Measurements from ENCODE around the gene SLC39A11.
"Not testable (repeated sequence)": the region's sequence is repeated elsewhere in the genome, so short reads cannot be mapped to it uniquely, and the experiment has no call there.

The SLC39A11 gene

DNA sequence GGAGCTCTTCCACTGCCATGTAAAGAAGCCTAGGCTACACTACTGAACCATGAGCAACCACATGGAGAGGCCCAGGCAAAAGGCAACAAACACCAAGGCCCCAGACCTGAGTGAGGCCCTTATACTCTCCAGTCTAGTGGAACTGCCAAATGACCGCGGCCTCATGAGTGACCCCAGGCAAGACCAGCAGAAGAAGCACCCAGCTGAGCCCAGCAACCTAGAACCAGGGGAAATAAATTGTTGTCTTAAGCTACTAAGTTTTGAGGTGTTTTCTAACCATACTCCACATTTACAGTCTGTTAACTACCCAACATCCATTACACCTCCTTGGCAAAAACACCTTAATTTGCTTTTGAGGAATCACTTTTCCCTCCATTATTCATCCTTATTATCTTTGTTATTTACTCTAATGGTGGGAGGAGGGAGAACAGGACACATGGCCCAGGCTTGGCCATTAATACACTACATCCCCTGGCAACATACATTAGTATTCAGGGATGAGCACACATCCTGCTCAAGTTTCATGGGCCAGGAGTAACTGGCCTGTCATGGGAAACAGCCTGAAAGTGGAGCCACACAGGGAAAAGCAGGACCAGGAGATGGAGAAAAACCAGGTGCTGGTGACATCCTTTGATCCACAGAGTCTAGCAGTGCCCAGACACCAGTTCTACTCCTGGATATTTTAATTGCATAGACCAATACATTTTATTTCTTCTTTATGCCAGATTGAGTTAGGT is 26.2 kb downstream of the SLC39A11 start:
- H3K4me1 ChIP-seq (ENCODE audit: control insufficient read depth, insufficient read depth, low read length): no peaks in the 10 kb centered on the region
- H3K9ac ChIP-seq (ENCODE audit: low read length): no peak overlapping the region

DNA sequence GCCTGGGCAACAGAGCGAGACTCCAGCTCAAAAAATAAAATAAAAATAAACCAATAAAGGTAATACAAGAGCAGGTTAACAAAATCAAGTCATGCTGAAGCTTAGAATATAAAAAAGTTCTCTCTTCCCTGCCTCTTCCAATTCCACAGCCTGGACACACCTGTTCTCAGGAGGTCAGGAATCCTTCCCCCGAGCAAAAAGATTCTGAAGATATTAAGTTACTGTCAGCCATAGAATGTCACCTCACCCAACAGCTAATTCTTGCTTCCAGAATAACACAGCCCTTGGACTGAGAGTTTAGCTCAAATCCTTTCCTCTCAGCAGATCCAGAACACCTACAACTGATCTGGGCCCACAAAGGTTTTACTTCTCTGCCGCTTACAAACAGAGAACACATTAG is 27.1 kb downstream of the SLC39A11 start:
- H3K4me1 ChIP-seq (ENCODE audit: control insufficient read depth, insufficient read depth, low read length): no peaks in the 10 kb centered on the region
- no peak overlapping the region for H3K27ac ChIP-seq (ENCODE audit: low read depth, low read length)

More for the DNA sequence above, 26.2 kb downstream of the SLC39A11 start:
- H3K27me3 ChIP-seq (ENCODE audit: control insufficient read depth, insufficient read depth, low read length): no peaks in the 10 kb centered on the region
- H3K36me3 ChIP-seq (ENCODE audit: control insufficient read depth, insufficient read depth, low read length): no peaks in the 10 kb centered on the region
- no peak overlapping the region for H3K27ac ChIP-seq (ENCODE audit: low read depth, low read length)
- no peak overlapping the region for H3K4me3 ChIP-seq (ENCODE audit: low read length)

DNA sequence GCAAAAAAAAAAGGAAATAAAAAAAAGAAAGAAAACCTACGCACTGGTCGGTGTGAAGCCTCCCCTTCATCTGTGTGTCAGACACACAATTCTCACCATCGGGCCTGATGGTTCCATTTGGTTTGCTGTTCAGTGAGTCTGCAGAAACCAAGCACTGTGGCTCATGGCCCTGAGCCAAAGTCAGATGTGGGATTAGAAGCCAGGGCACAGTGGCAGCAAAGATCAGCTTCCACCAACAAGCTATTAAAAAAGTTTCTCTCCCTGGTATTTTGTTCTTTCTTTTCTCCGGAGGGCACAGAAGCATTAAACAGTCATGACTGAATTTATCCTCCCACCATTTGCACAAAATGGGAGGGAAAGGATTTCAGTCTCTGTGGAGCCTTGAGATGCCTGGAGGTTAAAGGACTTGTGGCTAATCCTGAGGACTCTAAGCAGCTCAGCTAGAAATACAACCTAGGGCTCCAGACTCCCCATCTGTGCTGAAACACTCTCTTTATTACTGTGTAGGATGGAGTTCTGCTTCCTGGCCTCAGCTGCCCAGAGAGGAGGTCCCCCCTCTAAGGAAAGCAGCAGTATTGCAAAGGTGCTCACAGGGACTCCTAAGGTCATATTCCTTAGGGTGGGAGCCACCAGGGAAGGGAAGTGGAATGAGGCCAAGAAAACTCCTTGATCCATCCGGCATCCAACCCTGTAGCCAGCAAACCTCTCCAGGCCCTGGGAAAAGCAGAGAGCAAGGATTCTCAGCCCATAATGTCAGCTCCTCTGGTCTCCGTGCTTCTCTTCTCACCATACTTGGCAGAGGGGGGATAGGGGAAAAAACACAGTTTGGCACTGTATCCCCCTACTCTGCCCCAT is 28.2 kb downstream of the SLC39A11 start:
- Histone ChIP-seq H3K9ac (ENCODE audit: low read length) (no peak overlapping the region), H3K36me3 (ENCODE audit: control insufficient read depth, insufficient read depth, low read length) (no peaks in the 10 kb centered on the region), H3K27ac (ENCODE audit: low read depth, low read length) (no peak overlapping the region), H3K4me3 (ENCODE audit: low read length) (no peak overlapping the region), H3K4me1 (ENCODE audit: control insufficient read depth, insufficient read depth, low read length) (no peaks in the 10 kb centered on the region), H3K27me3 (ENCODE audit: control insufficient read depth, insufficient read depth, low read length) (no peaks in the 10 kb centered on the region)

More for the DNA sequence above, 27.1 kb downstream of the SLC39A11 start:
- H3K4me3 ChIP-seq (ENCODE audit: low read length): no peak overlapping the region
- no peaks in the 10 kb centered on the region for H3K36me3 ChIP-seq (ENCODE audit: control insufficient read depth, insufficient read depth, low read length)
- H3K9ac ChIP-seq (ENCODE audit: low read length): no peak overlapping the region
- no peaks in the 10 kb centered on the region for H3K27me3 ChIP-seq (ENCODE audit: control insufficient read depth, insufficient read depth, low read length)

DNA sequence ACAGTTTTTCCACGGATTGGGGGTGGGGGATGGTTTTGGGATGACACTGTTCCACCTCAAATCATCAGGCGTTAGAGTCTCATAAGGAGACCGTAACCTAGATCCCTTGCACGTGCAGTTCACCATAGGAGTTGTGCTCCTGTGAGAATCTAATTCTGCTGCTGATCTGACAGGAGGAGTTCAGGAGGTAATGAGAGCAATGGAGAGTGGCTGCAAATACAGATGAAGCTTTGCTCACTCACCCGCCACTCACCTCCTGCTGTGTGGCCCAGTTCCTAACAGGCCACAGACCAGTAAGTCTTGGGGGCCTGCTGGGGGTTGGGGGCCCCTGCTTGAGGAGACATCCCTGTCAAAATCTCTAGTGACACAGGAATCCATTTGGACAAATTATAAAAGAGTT is 29.8 kb downstream of the SLC39A11 start:
- no peaks in the 10 kb centered on the region for H3K4me1 ChIP-seq (ENCODE audit: control insufficient read depth, insufficient read depth, low read length)
- no peak overlapping the region for H3K27ac ChIP-seq (ENCODE audit: low read depth, low read length)
- no peak overlapping the region for H3K9ac ChIP-seq (ENCODE audit: low read length)
- H3K27me3 ChIP-seq (ENCODE audit: control insufficient read depth, insufficient read depth, low read length): no peaks in the 10 kb centered on the region
- H3K4me3 ChIP-seq (ENCODE audit: low read length): no peak overlapping the region
- H3K36me3 ChIP-seq (ENCODE audit: control insufficient read depth, insufficient read depth, low read length): no peaks in the 10 kb centered on the region

DNA sequence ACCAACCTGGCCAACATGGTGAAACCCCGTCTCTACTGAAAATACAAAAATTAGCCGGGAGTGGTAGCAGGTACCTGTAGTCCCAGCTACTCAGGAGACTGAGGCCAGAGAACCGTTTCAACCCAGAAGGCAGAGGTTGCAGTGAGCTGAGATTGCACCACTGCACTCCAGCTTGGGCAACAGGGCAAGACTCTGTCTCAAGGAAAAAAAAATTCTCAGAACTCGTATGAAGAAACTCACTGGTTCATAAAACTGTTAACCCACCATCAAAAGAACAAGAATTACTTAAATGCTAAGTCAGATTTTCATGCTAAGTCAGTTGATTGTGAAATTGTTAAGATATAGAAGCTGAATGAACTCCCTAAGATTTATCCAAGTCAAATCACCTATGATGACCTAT is 31.3 kb downstream of the SLC39A11 start:
- Histone ChIP-seq H3K27me3 (ENCODE audit: control insufficient read depth, insufficient read depth, low read length) (no peaks in the 10 kb centered on the region), H3K27ac (ENCODE audit: low read depth, low read length) (no peak overlapping the region), H3K36me3 (ENCODE audit: control insufficient read depth, insufficient read depth, low read length) (no peaks in the 10 kb centered on the region), H3K4me1 (ENCODE audit: control insufficient read depth, insufficient read depth, low read length) (no peaks in the 10 kb centered on the region), H3K9ac (ENCODE audit: low read length) (no peak overlapping the region), H3K4me3 (ENCODE audit: low read length) (no peak overlapping the region)

DNA sequence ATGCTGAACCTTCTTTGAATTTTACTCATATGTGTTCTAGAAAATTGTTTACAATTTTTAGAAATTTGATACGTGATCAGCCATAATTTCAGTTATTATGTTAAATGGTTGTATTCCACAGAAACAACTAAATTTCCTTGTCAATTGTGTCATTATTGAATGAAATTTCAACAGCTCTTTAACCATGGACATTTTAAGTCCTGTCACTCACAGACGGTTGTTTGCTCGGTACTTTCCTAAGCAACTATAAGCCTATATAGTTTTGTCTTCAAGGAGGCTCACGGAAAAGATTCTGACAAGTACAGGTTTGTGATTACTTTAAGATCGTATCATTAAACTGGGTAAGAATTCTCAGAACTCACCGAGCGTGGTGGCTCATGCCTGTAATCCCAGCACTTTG is 31.8 kb downstream of the SLC39A11 start:
- Histone ChIP-seq H3K27me3 (ENCODE audit: control insufficient read depth, insufficient read depth, low read length) (no peaks in the 10 kb centered on the region), H3K4me3 (ENCODE audit: low read length) (no peak overlapping the region), H3K9ac (ENCODE audit: low read length) (no peak overlapping the region), H3K4me1 (ENCODE audit: control insufficient read depth, insufficient read depth, low read length) (no peaks in the 10 kb centered on the region), H3K27ac (ENCODE audit: low read depth, low read length) (no peak overlapping the region), H3K36me3 (ENCODE audit: control insufficient read depth, insufficient read depth, low read length) (no peaks in the 10 kb centered on the region)

DNA sequence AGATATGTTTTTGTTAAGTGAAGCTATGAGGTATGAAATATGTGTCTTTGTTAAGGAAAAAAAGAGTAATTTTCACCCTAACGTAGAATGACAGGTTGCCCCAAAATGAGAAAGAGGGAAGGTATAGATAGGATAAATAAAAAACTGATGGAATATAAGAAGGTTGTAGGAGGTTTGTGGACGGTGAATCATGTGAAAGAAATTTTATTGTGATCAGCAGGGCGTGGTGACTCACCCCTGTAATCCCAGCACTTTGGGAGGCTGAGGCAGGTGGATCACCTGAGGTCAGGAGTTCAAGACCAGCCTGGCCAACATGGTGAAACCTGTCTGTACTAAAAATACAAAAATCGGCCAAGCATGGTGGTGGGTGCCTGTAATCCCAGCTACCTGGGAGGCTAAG is 32.8 kb downstream of the SLC39A11 start:
- not testable (repeated sequence) for H3K4me1 ChIP-seq (ENCODE audit: control insufficient read depth, insufficient read depth, low read length); H3K36me3 ChIP-seq (ENCODE audit: control insufficient read depth, insufficient read depth, low read length); H3K4me3 ChIP-seq (ENCODE audit: low read length); H3K27me3 ChIP-seq (ENCODE audit: control insufficient read depth, insufficient read depth, low read length); H3K9ac ChIP-seq (ENCODE audit: low read length); H3K27ac ChIP-seq (ENCODE audit: low read depth, low read length)

DNA sequence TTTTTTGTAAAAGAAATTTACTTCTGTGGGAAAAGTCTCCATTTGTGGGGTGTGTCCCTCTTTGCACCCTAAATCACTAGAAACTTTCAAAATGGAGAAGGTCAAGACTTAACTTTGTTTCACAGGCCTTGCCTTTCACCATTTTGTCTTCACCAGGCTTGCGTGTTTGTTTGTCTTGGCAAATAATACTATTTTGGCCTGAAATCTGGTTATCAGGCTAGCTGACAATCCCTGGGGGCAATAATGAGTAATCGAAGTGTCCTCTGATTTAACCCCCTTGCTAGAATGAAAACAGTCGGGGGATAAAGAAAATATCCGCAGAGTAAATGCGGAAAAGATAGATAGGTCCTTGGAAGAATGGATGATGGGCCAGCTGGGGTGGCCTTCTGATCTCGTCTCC is 34.5 kb downstream of the SLC39A11 start:
- Histone ChIP-seq H3K27me3 (ENCODE audit: control insufficient read depth, insufficient read depth, low read length) (no peaks in the 10 kb centered on the region), H3K4me1 (ENCODE audit: control insufficient read depth, insufficient read depth, low read length) (no peaks in the 10 kb centered on the region), H3K27ac (ENCODE audit: low read depth, low read length) (no peak overlapping the region), H3K4me3 (ENCODE audit: low read length) (no peak overlapping the region), H3K36me3 (ENCODE audit: control insufficient read depth, insufficient read depth, low read length) (no peaks in the 10 kb centered on the region), H3K9ac (ENCODE audit: low read length) (no peak overlapping the region)

DNA sequence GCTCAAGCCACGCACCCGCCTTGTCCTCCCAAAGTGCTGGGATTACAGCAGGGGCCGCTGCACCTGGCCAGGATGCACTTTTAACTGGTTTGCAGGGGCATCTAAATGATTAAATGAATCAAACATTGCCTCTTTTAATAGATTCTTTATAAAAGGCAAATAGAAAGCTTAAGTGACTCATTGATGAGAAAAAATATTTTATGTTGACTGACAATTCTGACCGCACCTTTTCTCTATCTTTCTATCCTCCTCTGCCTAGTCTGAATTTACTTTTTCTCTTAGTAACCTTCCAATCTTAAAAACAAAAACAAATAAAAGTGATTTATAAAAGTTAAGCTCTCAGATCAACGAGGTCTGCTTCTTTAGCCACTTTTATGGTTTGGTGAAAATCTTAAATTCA is 35.3 kb downstream of the SLC39A11 start:
- H3K9ac ChIP-seq (ENCODE audit: low read length): no peak overlapping the region
- H3K4me3 ChIP-seq (ENCODE audit: low read length): no peak overlapping the region
- H3K4me1 ChIP-seq (ENCODE audit: control insufficient read depth, insufficient read depth, low read length): no peaks in the 10 kb centered on the region
- no peaks in the 10 kb centered on the region for H3K27me3 ChIP-seq (ENCODE audit: control insufficient read depth, insufficient read depth, low read length)
- no peak overlapping the region for H3K27ac ChIP-seq (ENCODE audit: low read depth, low read length)
- H3K36me3 ChIP-seq (ENCODE audit: control insufficient read depth, insufficient read depth, low read length): no peaks in the 10 kb centered on the region

DNA sequence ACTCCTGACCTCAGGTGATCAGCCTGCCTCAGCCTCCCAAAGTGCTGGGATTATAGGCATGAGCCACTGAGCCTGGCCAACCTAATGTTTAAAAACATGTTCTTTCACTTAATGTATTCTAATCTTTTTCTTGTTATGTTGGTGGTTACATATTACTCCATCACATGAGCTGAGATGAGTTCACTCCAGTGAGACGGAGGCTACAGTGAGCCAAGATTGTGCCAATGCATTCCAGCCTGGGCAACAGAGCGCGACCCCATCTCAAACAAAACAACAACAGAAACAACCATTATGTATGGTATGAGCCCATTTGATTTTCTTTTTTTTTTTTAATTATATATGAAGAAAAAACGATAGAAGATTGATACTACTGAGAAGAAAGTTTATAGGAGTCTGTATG is 39.6 kb downstream of the SLC39A11 start:
- no peak overlapping the region for H3K27ac ChIP-seq (ENCODE audit: low read depth, low read length)

DNA sequence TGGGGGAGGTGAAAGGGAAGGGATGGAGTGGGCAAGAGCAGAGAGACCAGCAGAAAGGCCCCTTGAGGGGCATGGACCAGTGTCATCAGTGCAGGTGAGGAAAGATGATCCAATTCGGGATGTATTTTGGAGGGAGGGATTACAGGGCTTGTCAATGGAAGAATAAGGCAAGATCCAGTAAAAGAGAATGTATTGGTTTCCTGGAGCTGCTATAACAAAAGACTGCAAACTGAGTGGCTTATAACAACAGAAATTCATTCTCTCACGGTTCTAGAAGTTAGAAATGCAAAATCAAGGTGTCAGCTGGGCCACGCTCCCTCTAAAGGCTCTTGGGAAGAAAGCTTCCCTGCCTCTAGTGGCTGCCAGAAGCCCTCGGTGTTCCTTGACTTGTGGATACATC is 41.7 kb downstream of the SLC39A11 start:
- no peaks in the 10 kb centered on the region for H3K36me3 ChIP-seq (ENCODE audit: control insufficient read depth, insufficient read depth, low read length)
- H3K27ac ChIP-seq (ENCODE audit: low read depth, low read length): no peak overlapping the region
- no peak overlapping the region for H3K4me3 ChIP-seq (ENCODE audit: low read length)
- no peak overlapping the region for H3K9ac ChIP-seq (ENCODE audit: low read length)
- H3K4me1 ChIP-seq (ENCODE audit: control insufficient read depth, insufficient read depth, low read length): no peaks in the 10 kb centered on the region
- H3K27me3 ChIP-seq (ENCODE audit: control insufficient read depth, insufficient read depth, low read length): no peaks in the 10 kb centered on the region

More for the DNA sequence above, 39.6 kb downstream of the SLC39A11 start:
- Histone ChIP-seq H3K9ac (ENCODE audit: low read length) (no peak overlapping the region), H3K4me1 (ENCODE audit: control insufficient read depth, insufficient read depth, low read length) (no peaks in the 10 kb centered on the region), H3K4me3 (ENCODE audit: low read length) (no peak overlapping the region), H3K27me3 (ENCODE audit: control insufficient read depth, insufficient read depth, low read length) (no peaks in the 10 kb centered on the region), H3K36me3 (ENCODE audit: control insufficient read depth, insufficient read depth, low read length) (no peaks in the 10 kb centered on the region)

DNA sequence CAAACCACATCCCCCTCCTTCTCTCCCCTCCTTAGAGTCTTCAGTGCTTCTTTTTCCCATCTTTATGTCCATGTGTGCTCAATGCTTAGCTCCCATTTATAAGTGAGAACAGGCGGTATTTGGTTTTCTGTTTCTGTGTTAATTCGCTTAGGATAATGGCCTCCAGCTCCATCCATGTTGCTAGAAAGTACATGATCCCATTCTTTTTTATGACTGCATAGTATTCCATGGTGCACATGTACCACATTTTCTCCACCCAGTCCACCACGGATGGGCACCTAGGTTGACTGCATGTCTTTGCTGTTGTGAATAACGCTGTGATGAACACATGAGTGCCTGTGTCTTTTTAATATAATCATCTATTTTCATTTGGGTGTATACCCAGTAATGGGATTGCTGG is 44.3 kb downstream of the SLC39A11 start:
- Histone ChIP-seq H3K9ac (ENCODE audit: low read length) (no peak overlapping the region), H3K4me3 (ENCODE audit: low read length) (no peak overlapping the region), H3K4me1 (ENCODE audit: control insufficient read depth, insufficient read depth, low read length) (peaks cover 3% of the 10 kb centered on the region), H3K27ac (ENCODE audit: low read depth, low read length) (no peak overlapping the region), H3K27me3 (ENCODE audit: control insufficient read depth, insufficient read depth, low read length) (no peaks in the 10 kb centered on the region), H3K36me3 (ENCODE audit: control insufficient read depth, insufficient read depth, low read length) (no peaks in the 10 kb centered on the region)

DNA sequence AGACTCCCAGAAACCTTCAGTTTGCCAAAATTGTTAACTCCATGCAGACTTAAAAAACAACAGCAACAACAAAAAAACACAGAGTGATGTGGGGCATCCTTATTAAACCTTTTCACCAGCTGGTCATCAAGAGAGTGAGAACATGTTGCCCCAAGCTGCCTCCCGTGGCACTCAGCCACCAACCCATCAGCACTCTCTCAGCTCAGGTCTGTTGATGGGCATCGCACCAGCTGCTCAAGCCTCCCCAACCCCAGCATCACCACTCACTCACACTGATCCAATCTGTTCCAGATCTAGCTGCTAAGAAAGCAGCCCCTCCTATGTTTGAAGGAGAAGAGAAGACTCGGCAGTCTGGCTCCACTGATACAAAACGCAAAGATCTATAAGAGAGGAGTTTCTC is 46.8 kb downstream of the SLC39A11 start:
- no peak overlapping the region for H3K4me3 ChIP-seq (ENCODE audit: low read length)
- no peaks in the 10 kb centered on the region for H3K36me3 ChIP-seq (ENCODE audit: control insufficient read depth, insufficient read depth, low read length)
- no peak overlapping the region for H3K27ac ChIP-seq (ENCODE audit: low read depth, low read length)
- H3K4me1 ChIP-seq (ENCODE audit: control insufficient read depth, insufficient read depth, low read length): peaks cover 3% of the 10 kb centered on the region
- no peaks in the 10 kb centered on the region for H3K27me3 ChIP-seq (ENCODE audit: control insufficient read depth, insufficient read depth, low read length)
- no peak overlapping the region for H3K9ac ChIP-seq (ENCODE audit: low read length)

Measured in rectal smooth muscle tissue (tissue), 1 donor.